ENCODE results near the gene PGP.
A peak's percentile ranks its signal among the peaks of the same experiment; 100 is the strongest.
"Not testable (repeated sequence)": the region's sequence is repeated elsewhere in the genome, so short reads cannot be mapped to it uniquely, and the experiment has no call there.

Gene PGP

DNA sequence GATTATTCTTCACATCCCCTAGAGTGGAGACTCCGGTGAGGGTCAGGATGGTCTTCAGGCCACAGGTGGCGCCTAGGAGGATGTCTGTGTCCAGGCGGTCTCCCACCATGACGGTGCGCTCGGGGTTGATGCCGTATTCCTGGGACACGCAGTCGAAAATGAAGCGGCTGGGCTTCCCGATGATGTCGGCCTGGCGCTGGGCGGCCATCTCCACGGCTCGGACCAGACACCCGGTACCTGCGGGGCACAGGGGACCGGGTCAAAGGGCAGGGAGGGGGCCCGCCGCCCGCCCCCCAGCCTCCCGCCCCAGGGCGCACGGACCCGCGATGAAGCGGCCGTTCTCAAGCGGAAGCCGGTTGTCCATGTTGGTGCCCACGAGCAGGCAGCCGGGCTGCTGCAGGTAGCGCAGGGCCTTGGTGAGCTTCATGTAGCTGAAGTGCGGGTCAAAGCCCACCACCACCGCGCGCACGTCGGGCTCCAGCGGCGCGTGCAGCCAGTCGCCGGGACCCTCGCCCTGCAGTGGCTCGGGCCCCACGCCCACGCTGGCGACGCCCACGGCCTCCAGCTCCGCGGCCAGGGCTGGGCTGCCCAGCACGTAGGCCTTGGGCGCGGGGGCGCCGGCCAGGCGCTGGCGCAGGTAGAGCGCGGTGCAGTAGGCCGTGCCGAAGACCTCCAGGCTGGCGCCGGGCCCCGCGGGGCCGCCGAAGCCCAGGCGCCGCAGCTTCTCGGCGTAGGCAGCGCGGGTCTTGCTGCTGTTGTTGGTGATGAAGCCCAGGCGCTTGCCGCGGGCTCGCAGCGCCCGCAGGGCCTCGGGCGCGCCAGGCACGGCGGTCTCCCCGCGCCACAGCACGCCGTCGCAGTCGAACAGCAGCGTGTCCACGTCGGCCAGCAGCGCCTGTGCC, 572 bp downstream of the PGP start:
- DNase-seq, result peak; percentile 54

GRCh38 chr16:2212362-2213324, 2.0 kb downstream of the PGP start:
- DNase-seq, result peak; percentile 32

- no peak for DNase-seq
Measured at GRCh38 chr16:2211923-2212347, 2.7 kb downstream of the PGP start.

GRCh38 chr16:2210386-2211365, 4.0 kb downstream of the PGP start, which contains the start of gene BRICD5:
BRICD5 (minus strand) TSS chr16:2210863; CDS start chr16:2210833, 30 bp downstream.
- DNase-seq, result no peak

DNA sequence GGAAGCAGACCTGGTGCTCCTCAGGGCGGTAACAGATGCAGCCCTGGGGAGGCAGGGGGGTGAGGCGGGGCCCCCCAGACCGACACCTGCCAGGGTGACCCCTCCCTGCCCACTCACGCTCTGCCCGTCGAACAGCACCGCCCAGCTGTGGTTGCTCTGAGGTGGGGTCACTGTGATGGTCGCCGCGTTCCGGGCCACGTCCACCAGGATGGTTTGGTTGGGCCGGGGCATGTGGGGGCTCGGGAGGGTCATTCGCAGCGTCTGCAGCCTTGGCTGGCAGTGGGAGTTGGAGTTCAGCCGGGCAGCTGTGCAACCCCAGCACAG, 4.7 kb downstream of the PGP start:
- no peak for DNase-seq

- DNase-seq, result no peak
Measured at GRCh38 chr16:2209258-2210008, 5.2 kb downstream of the PGP start.

DNA sequence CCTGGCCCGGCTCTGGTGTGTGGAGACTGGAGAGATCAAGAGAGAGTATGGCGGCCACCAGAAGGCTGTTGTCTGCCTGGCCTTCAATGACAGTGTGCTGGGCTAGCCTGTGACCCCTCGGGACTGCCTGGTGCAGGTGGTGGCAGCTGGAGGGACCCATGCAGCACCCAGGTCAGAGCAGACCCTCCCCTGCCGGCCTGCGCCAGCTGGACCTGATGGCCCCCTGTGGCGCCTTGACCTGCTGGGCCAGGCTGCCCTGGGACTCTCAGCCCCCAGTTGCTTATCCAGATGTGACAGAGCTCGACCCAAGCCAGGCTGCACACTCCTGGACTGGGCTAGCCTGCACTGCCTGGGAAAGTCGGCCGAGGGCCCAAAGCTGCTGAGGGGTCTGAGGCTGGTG, 5.9 kb downstream of the PGP start:
- no peak for DNase-seq

DNA sequence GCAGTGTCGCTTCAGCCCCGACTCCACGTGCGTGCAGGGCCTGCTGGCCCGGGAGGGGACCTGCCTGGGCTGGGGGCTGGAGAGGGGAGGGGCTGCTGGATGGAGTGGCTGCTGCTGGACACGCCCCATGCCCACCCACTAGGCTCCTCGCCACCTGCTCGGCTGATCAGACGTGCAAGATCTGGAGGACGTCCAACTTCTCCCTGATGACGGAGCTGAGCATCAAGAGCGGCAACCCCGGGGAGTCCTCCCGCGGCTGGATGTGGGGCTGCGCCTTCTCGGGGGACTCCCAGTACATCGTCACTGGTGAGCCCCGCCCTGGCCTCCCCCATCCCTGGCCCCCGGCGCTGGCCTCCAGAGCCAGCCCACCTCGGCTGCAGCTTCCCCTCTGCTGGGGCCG, 6.3 kb downstream of the PGP start:
- DNase-seq, result no peak

DNA sequence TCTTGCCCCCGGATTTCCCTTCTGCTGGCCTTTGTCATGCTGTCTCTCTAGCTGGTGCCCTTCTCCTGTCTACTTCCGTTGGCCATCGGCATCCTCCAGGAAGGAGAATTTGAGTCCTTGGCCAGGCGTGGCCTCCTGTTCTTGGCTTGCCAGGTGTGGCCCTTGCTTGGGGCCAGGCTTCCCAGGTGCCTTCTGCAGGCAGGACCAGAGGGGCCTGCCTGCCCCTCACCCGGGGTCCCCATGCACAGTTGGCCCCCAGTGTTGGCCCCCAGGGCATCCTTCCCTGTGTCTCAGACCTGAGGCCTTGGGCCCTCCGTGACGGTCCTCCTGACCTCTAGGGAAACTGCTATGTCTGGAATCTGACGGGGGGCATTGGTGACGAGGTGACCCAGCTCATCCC, 6.8 kb downstream of the PGP start:
- DNase-seq, result no peak

DNA sequence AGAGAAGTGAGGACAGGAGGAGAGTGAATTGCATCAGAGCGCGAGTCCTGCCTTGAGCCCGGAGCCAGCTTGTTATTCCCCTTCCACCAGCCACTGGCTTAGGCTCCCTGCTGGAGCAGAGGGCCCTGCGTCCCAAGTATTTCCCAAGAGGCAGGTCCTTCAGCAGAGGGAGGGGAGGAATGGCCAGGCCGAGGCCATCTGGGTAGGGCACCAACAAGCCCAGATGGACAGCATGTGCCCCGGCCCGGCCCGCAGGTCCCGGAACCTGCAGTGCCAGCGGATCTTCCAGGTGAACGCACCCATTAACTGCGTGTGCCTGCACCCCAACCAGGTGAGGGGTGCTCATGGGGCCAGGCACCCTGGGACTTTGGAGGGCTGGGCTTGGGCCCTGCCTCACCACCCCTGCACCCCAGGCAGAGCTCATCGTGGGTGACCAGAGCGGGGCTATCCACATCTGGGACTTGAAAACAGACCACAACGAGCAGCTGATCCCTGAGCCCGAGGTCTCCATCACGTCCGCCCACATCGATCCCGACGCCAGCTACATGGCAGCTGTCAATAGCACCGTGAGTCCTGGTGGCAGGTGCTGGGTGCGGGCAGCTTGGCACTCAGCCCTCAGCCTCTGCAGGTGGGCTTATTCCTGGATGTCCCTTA, 7.7 kb downstream of the PGP start:
- DNase-seq, result no peak

DNA sequence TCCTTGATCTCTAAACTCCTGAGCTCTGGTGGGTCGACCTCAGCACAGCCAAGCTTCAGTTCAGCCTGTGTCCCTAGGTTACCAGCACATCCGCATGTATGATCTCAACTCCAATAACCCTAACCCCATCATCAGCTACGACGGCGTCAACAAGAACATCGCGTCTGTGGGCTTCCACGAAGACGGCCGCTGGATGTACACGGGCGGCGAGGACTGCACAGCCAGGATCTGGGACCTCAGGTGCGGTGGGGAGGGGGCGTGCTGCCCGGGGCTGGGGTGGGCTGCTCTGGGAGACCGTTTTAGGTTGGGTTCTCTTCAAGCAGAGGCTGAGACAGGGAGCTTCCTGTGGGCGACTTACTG, 8.2 kb downstream of the PGP start:
- DNase-seq, result no peak

- no peak for DNase-seq
Measured at GRCh38 chr16:2205967-2206313, 8.7 kb downstream of the PGP start.

GRCh38 chr16:2205104-2205966, 9.3 kb downstream of the PGP start, which contains the start of gene MLST8:
MLST8 (plus strand) TSS chr16:2205454; CDS start chr16:2206086, 632 bp downstream.
- peak; percentile 94 for DNase-seq

GRCh38 chr16:2204416-2205103, 10.1 kb downstream of the PGP start:
- DNase-seq, result peak; percentile 34

DNA sequence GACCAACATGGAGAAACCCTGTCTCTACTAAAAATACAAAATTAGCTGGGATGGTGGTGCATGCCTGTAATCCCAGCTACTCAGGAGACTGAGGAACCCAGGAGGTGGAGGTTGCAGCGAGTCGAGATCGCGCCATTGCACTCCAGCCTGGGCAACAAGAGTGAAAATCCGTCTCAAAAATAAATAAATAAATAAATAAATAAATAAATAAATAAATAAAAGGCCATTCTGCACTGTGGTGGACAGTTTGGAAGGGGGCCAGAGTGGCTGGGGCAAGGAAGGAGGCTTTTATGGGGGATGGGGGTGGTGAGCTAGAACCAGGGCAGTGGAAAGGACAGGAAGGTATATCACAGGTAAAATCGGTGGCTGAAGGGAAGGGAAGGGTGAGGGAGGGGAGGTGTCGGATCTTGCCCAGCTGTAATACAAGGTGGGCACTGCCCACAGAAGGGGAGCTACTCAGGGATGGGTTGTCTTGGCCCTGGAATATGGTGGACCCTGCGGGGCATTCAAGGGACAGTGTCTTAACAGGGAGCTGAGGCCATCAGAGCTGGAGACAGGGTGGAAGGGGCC, 11.4 kb downstream of the PGP start:
- DNase-seq, result not testable (repeated sequence)

DNA sequence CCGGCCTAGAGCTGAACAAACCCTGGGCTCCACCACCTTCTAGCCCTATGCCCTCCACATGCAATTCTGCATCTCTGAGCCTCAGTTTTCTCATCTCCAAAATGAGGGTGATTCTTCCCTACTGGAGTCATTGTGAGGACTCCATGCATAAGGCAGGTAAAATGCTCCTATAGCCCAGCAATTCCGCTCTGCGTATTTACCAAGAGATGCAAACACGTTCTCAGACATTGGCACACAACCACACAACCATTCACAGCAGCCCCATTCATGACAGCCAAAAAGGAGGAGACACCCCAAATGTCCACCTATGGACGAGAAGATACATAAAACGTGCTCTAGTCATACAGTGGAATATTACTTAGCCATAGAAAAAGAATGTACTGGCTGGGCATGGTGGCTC, 14.3 kb downstream of the PGP start:
- DNase-seq, result no peak

GRCh38 chr16:2199621-2200139, 15.0 kb downstream of the PGP start:
- DNase-seq, result no peak

GRCh38 chr16:2199095-2199494, 15.5 kb downstream of the PGP start:
- DNase-seq, result no peak

GRCh38 chr16:2198283-2198682, 16.4 kb downstream of the PGP start:
- no peak for DNase-seq
